Measurements from ENCODE around the gene RECQL. TPM values are rescaled to one million over a fixed set of nuclear protein-coding genes. Genes with fewer than 3 reads are reported as not detected.

The RECQL gene
- total and polyA plus RNA-seq, 8 donors = 4.8 to 17.1 (median 7.8) TPM

GRCh38 chr12:21529456-21529855 is 28.0 kb upstream of the RECQL start:
- peaks cover 0 to 11% (median 8%) of the 10 kb centered on the region in 3 donors for H3K4me1 ChIP-seq
- H3K27ac ChIP-seq = peak overlapping the region in 2 of 4 donors; percentile 88 to 93
- no peaks in the 10 kb centered on the region for H3K9me3 ChIP-seq
- H3K27me3 ChIP-seq = no peaks in the 10 kb centered on the region
- no peaks in the 10 kb centered on the region for H3K36me3 ChIP-seq
- H3K4me3 ChIP-seq = no peak overlapping the region
- no peak for FAIRE-seq
- 35 to 42% methylated on average over 2 of the region's 2 CpGs for WGBS, 2 donors
- no peak for TF ChIP-seq CTCF (IDR thresholded peaks at IDR 0.05)
- peak in 3 of 6 donors; percentile 28 to 56 (median 43) for DNase-seq
- peak; percentile 33 to 55 (median 41) for ATAC-seq
- intact Hi-C loops (cut with DNase I) = no loop called here

GRCh38 chr12:21528953-21529352 is 27.5 kb upstream of the RECQL start:
- intact Hi-C loops (cut with DNase I) = no loop called here
- DNase-seq = peak in 4 of 6 donors; percentile 14 to 70 (median 43)
- Histone ChIP-seq H3K4me3 (peak overlapping the region in 1 of 4 donors; percentile 82), H3K4me1 (peaks cover 0 to 11% (median 8%) of the 10 kb centered on the region in 3 donors), H3K36me3 (no peaks in the 10 kb centered on the region), H3K27ac (peak overlapping the region in 2 of 4 donors; percentile 88 to 93), H3K9me3 (no peaks in the 10 kb centered on the region), H3K27me3 (no peaks in the 10 kb centered on the region)
- no peak for TF ChIP-seq CTCF (IDR thresholded peaks at IDR 0.05)
- ATAC-seq = peak; percentile 48 to 66 (median 59)
- no peak for FAIRE-seq
- 43 to 44% methylated on average over 5 of the region's 5 CpGs for WGBS, 2 donors

GRCh38 chr12:21527451-21528180 is 26.2 kb upstream of the RECQL start:
- WGBS, 2 donors = 1% methylated on average over 45 to 57 of the region's 57 CpGs
- peak; percentile 60 to 85 (median 72) for DNase-seq
- H3K27ac ChIP-seq = peak overlapping the region; percentile 64 to 93 (median 86)
- H3K9me3 ChIP-seq = no peaks in the 10 kb centered on the region
- peaks cover 0 to 11% (median 8%) of the 10 kb centered on the region in 3 donors for H3K4me1 ChIP-seq
- peak; percentile 78 to 86 (median 82) for ATAC-seq
- H3K4me3 ChIP-seq = peak overlapping the region; percentile 51 to 82 (median 62)
- no peak for TF ChIP-seq CTCF (IDR thresholded peaks at IDR 0.05)
- no peak for FAIRE-seq
- intact Hi-C loops (cut with DNase I) = no loop called here
- no peaks in the 10 kb centered on the region for H3K36me3 ChIP-seq
- H3K27me3 ChIP-seq = no peaks in the 10 kb centered on the region

- WGBS, 2 donors = 7 to 10% methylated on average over 12 of the region's 12 CpGs
- TF ChIP-seq CTCF (IDR thresholded peaks at IDR 0.05) = no peak
- FAIRE-seq (no peak), DNase-seq (peak in 4 of 6 donors; percentile 38 to 52 (median 48)), ATAC-seq (peak; percentile 38 to 70 (median 58))
- Histone ChIP-seq H3K36me3 (no peaks in the 10 kb centered on the region), H3K4me1 (peaks cover 0 to 14% (median 11%) of the 10 kb centered on the region in 3 donors), H3K27me3 (no peaks in the 10 kb centered on the region), H3K9me3 (no peaks in the 10 kb centered on the region), H3K4me3 (peak overlapping the region; percentile 51 to 82 (median 62)), H3K27ac (peak overlapping the region; percentile 64 to 93 (median 86))
- intact Hi-C loops (cut with DNase I) = no loop called here
Measured at GRCh38 chr12:21526721-21527345, 25.4 kb upstream of the RECQL start.
